Pancreas (tissue), 10 donors: ENCODE data around the gene DDX42. TPM values are rescaled to one million over a fixed set of nuclear protein-coding genes. Genes with fewer than 3 reads are reported as not detected.

Experiments
- ATAC-seq, 4 donors: fragments of 200-7000 bp; cut with Tn5 transposase; one replicate each; pipeline versions ENCODE4 v1.8.0 to v1.9.1; 2020; ENCODE audit warnings: mild to moderate bottlenecking in 4 of 4, moderate library complexity in 4 of 4
- DNase-seq, 6 donors: peaks; one replicate each; pipeline ENCODE4 v3.0.0-alpha.2; 2020
- FAIRE-seq: peaks from 2 replicates; lab custom pipeline; 2012; peaks lifted over from hg19 to GRCh38; lab: Jason Lieb, UNC
- H3K27ac ChIP-seq, 4 donors: fragments of 200-600 bp; sonication (generic); 1 replicate in 3 of 4; 2 replicates in 1 of 4; pipeline versions ENCODE4 v1.5.0 to v1.8.0; 2020
- H3K27me3 ChIP-seq, 4 donors: fragments of 200-600 bp; one replicate each; pipeline ENCODE4 v1.8.0; 2021
- H3K36me3 ChIP-seq, 3 donors: fragments of 200-600 bp; sonication (generic) in 1 of 3; one replicate each; pipeline versions ENCODE4 v1.5.0 to v1.8.0; 2020 to 2021
- H3K4me1 ChIP-seq, 3 donors: fragments of 200-600 bp; one replicate each; pipeline ENCODE4 v1.8.0; 2021
- H3K4me3 ChIP-seq, 4 donors: fragments of 200-600 bp; sonication (generic) in 2 of 4; one replicate each; pipeline versions ENCODE4 v1.5.0 to v1.8.0; 2020 to 2021
- H3K9me3 ChIP-seq, 4 donors: fragments of 200-600 bp; one replicate each; pipeline ENCODE4 v1.8.0; 2021
- WGBS, 2 donors: extraction: QIAGEN DNeasy Blood & Tissue Kit; methylation state at CpG; one replicate each; pipeline ENCODE4 v1.1.7; 2013; 5-methylcytosine and 5-hydroxymethylcytosine counted together
- intact Hi-C, 3 donors: fragments of 100-400 bp; cut with DNase I; formaldehyde crosslinking; loops; one replicate each; pipeline versions ENCODE4 v1.11.1 to v1.14.2; 2022
- polyA plus RNA-seq, 2 donors: library from polyadenylated mRNA; stranded (reverse); fragments of 200-250 nt; gene quantifications; one replicate each; pipeline ENCODE4 v1.2.3, GENCODE V29; 2013
- total RNA-seq, 6 donors: library from RNA; stranded (reverse); fragmentation: NEBNext Ultra II Directional in 4 of 6; extraction: Animal tissue kit (Norgen Biotek cat#: 25700) in 4 of 6; gene quantifications; one replicate each; pipeline versions ENCODE4 v1.2.1 to v1.2.4, GENCODE V29; 2021 to 2023
- TF ChIP-seq, protein P1 (sequence below), 4 donors: fragments of 200-600 bp; sonication (generic) in 3 of 4; IDR thresholded peaks; one replicate each; pipeline versions ENCODE4 v1.5.0 to v1.8.0; 2021; ENCODE audit warnings: antibody characterized with exemption in 4 of 4
- donor health status: healthy with polysubstance abuse.
- donor health status: DM: no; HTN: no; CAD: no; lungs with moderate emphysema.
- donor health status: DM: no; HTN: no; CAD: no.
- donor health status: control.
- donor health status: control.
- donor health status: Bipolar disorder and iron deficiency.
- donor health status: DM: yes; HTN: yes; CAD: no.
- donor health status: DM: no; HTN: no; CAD: no.
- donor health status: DM: no; HTN: no; CAD: no.
- donor health status: DM: yes; HTN: yes; CAD: no.

Gene DDX42
- total and polyA plus RNA-seq, 8 donors: 52.6 to 90.4 (median 75.3) TPM

DNA sequence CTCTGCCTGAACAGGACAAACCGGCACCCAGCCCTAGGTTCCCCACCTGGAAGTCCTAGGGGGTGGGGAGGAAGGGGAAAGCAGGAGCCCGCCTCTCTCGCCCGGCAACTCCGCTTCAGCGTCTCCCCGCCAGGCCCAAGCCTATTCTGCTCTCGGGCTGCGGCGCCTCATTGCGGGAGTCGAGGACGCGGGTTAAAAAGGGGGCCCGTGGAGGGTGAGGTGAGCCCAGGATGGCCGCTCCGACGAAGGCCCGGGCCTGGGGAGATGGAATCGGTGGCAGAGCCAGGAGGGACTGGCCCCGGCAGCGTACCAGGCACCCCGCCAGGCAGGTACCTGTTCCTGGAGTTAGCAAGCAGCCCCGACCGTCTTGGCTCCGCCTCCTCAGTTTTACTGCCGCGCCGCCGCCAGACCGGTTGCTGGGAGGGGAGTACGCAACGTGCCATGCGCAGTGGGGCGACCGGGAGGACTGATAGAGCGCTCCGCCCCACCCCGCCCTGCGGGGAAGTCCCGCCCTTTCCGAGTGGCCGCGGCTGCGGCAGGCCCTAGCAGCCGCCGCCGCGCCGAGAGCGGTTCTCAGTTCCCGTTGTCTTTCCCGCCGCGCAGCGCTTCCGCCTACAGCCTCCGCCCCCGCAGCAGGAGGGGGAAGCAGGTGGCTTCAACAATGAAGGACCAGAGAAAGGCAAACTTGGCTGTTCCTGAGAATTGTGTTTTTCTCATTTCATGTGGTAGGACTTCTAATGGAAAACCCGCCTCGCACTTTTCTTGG lies 32.4 kb upstream of the DDX42 start, which contains the start of gene STRADA:
Gene STRADA (minus strand): TSS at position 392 of the 766 bp plus-strand sequence. CDS start 13,430 bp downstream, outside the sequence.
- Histone ChIP-seq H3K9me3 (no peaks in the 10 kb centered on the region), H3K4me1 (peaks cover 4 to 7% (median 6%) of the 10 kb centered on the region in 3 donors), H3K4me3 (peak within 1 kb of the TSS; percentile 61 to 76 (median 66)), H3K36me3 (peaks cover 0 to 13% (median 0%) of the 10 kb centered on the region in 3 donors), H3K27me3 (no peaks in the 10 kb centered on the region), H3K27ac (peak within 1 kb of the TSS; percentile 86 to 96 (median 88))
- intact Hi-C loops: no loop called here
- peak; percentile 94 to 98 (median 95) for ATAC-seq
- 0% methylated on average over 53 to 61 of the region's 61 CpGs for WGBS, 2 donors
- TF ChIP-seq, protein P1, sequence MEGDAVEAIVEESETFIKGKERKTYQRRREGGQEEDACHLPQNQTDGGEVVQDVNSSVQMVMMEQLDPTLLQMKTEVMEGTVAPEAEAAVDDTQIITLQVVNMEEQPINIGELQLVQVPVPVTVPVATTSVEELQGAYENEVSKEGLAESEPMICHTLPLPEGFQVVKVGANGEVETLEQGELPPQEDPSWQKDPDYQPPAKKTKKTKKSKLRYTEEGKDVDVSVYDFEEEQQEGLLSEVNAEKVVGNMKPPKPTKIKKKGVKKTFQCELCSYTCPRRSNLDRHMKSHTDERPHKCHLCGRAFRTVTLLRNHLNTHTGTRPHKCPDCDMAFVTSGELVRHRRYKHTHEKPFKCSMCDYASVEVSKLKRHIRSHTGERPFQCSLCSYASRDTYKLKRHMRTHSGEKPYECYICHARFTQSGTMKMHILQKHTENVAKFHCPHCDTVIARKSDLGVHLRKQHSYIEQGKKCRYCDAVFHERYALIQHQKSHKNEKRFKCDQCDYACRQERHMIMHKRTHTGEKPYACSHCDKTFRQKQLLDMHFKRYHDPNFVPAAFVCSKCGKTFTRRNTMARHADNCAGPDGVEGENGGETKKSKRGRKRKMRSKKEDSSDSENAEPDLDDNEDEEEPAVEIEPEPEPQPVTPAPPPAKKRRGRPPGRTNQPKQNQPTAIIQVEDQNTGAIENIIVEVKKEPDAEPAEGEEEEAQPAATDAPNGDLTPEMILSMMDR (IDR thresholded peaks at IDR 0.05): no peak
- no peak for FAIRE-seq
- DNase-seq: peak; percentile 98 to 100 (median 100)

DNA sequence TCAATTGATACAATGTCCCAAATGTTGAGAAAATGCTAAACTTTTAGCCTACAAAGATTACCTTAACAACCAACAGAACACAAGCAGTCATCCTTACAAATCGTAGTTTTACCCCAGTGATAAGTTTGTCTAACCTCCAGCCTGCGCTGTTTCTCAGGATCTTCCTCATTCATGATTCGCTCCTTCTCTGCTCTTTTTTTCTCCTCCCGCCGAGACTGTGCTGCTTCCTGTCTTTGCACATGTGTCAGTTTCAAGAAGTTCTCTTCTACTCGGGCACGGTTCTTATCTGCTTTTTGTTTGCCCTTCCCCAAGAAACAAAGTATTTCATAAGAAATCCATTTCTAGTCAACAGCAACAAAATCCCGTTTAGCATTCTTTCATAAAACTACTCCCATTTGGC lies 22.2 kb upstream of the DDX42 start:
- TF ChIP-seq, protein P1 (IDR thresholded peaks at IDR 0.05): no peak
- no peak for FAIRE-seq
- Histone ChIP-seq H3K36me3 (peaks cover 0 to 34% (median 31%) of the 10 kb centered on the region in 3 donors), H3K27ac (no peak overlapping the region), H3K9me3 (no peaks in the 10 kb centered on the region), H3K27me3 (no peaks in the 10 kb centered on the region), H3K4me3 (no peak overlapping the region), H3K4me1 (peaks cover 4 to 16% (median 7%) of the 10 kb centered on the region in 3 donors)
- no peak for DNase-seq
- ATAC-seq: peak in 3 of 4 donors; percentile 43 to 68 (median 64)
- WGBS, 2 donors: 35 to 40% methylated on average over 8 of the region's 8 CpGs
- intact Hi-C loops: no loop called here

DNA sequence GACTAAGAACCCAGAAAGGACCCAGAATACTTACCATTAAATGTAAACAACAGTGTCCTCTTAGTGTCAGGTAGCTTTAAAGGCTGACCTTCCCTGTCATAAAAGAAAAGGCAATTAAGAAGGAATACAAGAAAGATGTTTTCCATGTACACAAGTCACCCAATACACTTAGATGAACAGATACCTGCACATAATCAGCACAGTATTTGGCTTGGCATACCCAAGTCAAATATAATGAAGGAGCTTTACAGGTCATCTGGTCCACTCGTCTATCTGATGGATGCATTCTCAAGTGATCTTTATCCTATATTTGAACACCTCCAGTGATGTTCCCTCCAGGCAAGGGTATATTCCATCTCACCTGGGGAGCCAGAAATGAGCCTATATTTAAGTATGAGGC lies 21.3 kb upstream of the DDX42 start:
- Histone ChIP-seq H3K9me3 (no peaks in the 10 kb centered on the region), H3K4me3 (no peak overlapping the region), H3K36me3 (peaks cover 0 to 34% (median 31%) of the 10 kb centered on the region in 3 donors), H3K27me3 (no peaks in the 10 kb centered on the region), H3K4me1 (peaks cover 4 to 16% (median 7%) of the 10 kb centered on the region in 3 donors), H3K27ac (no peak overlapping the region)
- DNase-seq (no peak), FAIRE-seq (no peak), ATAC-seq (no peak)
- WGBS, 2 donors: 30 to 52% methylated on average over 1 of the region's 1 CpG
- intact Hi-C loops: no loop called here
- TF ChIP-seq, protein P1 (IDR thresholded peaks at IDR 0.05): no peak

DNA sequence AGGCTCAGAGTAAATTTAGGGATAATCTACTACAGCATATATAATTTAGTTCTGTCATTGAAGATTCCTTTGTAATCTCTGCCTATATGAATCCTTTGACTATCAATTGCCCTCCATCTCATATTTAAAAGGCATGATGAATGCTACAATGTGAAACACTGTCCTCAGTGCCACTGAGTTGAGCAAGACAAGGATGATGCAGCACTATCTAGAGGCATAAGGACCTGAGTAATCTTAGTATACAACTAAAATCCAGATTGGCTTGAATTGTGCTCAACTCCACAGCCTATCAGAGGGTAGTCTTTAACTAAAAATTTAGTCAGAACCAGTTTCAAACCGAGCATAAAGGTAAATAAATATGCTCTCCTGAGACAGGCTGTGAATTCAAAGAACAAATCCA lies 20.8 kb upstream of the DDX42 start:
- H3K9me3 ChIP-seq: no peaks in the 10 kb centered on the region

More for the DNA sequence above, 20.8 kb upstream of the DDX42 start:
- H3K4me3 ChIP-seq: no peak overlapping the region
- 79 to 83% methylated on average over 1 of the region's 1 CpG for WGBS, 2 donors
- FAIRE-seq (no peak), DNase-seq (no peak), ATAC-seq (no peak)
- peaks cover 4 to 21% (median 7%) of the 10 kb centered on the region in 3 donors for H3K4me1 ChIP-seq
- H3K27ac ChIP-seq: no peak overlapping the region
- TF ChIP-seq, protein P1 (IDR thresholded peaks at IDR 0.05): no peak
- no peaks in the 10 kb centered on the region for H3K27me3 ChIP-seq
- intact Hi-C loops: no loop called here
- peaks cover 0 to 34% (median 31%) of the 10 kb centered on the region in 3 donors for H3K36me3 ChIP-seq
